ENCODE results near the gene THYN1.
"Not testable (repeated sequence)": the region's sequence is repeated elsewhere in the genome, so short reads cannot be mapped to it uniquely, and the experiment has no call there.

The THYN1 gene

GRCh38 chr11:134253188-134253993 is at the start of gene THYN1, which contains the start of gene ACAD8:
TSS of gene THYN1 (minus strand) at chr11:134253352. CDS start at chr11:134252882, 470 bp downstream.
TSS of gene ACAD8 (plus strand) at chr11:134253568. CDS start at chr11:134253601, 33 bp downstream.
- peak; percentile 87 to 93 (median 90) for DNase-seq (ENCODE audit: low read depth in 4 of 4, low spot score in 1 of 4)

- no peak for DNase-seq (ENCODE audit: low read depth in 4 of 4, low spot score in 1 of 4)
These were observed 41.5 kb upstream of the THYN1 start for GRCh38 chr11:134294664-134295063.

- DNase-seq (ENCODE audit: low read depth in 4 of 4, low spot score in 1 of 4), result no peak
These were observed 40.3 kb upstream of the THYN1 start for GRCh38 chr11:134293119-134294113.

- DNase-seq (ENCODE audit: low read depth in 4 of 4, low spot score in 1 of 4), result no peak
These were observed 39.5 kb upstream of the THYN1 start for GRCh38 chr11:134292661-134293060.

GRCh38 chr11:134291196-134291595 is 38.0 kb upstream of the THYN1 start:
- no peak for DNase-seq (ENCODE audit: low read depth in 4 of 4, low spot score in 1 of 4)

GRCh38 chr11:134290646-134291045 is 37.5 kb upstream of the THYN1 start:
- DNase-seq (ENCODE audit: low read depth in 4 of 4, low spot score in 1 of 4), result no peak

GRCh38 chr11:134289789-134290188 is 36.6 kb upstream of the THYN1 start:
- DNase-seq (ENCODE audit: low read depth in 4 of 4, low spot score in 1 of 4), result no peak

GRCh38 chr11:134289167-134289566 is 36.0 kb upstream of the THYN1 start:
- no peak for DNase-seq (ENCODE audit: low read depth in 4 of 4, low spot score in 1 of 4)

- DNase-seq (ENCODE audit: low read depth in 4 of 4, low spot score in 1 of 4), result no peak
These were observed 35.3 kb upstream of the THYN1 start for GRCh38 chr11:134288486-134288885.

GRCh38 chr11:134287561-134287960 is 34.4 kb upstream of the THYN1 start:
- no peak for DNase-seq (ENCODE audit: low read depth in 4 of 4, low spot score in 1 of 4)

- DNase-seq (ENCODE audit: low read depth in 4 of 4, low spot score in 1 of 4), result not testable (repeated sequence)
These were observed 31.2 kb upstream of the THYN1 start for GRCh38 chr11:134284349-134284748.

- no peak for DNase-seq (ENCODE audit: low read depth in 4 of 4, low spot score in 1 of 4)
These were observed 30.5 kb upstream of the THYN1 start for GRCh38 chr11:134283461-134284230.

- DNase-seq (ENCODE audit: low read depth in 4 of 4, low spot score in 1 of 4), result no peak
These were observed 29.2 kb upstream of the THYN1 start for GRCh38 chr11:134282121-134283045.

- DNase-seq (ENCODE audit: low read depth in 4 of 4, low spot score in 1 of 4), result not testable (repeated sequence)
These were observed 28.5 kb upstream of the THYN1 start for GRCh38 chr11:134281635-134282034.

GRCh38 chr11:134278356-134278755 is 25.2 kb upstream of the THYN1 start:
- DNase-seq (ENCODE audit: low read depth in 4 of 4, low spot score in 1 of 4), result no peak

- no peak for DNase-seq (ENCODE audit: low read depth in 4 of 4, low spot score in 1 of 4)
These were observed 24.2 kb upstream of the THYN1 start for GRCh38 chr11:134277183-134278001.

GRCh38 chr11:134276396-134277182 is 23.4 kb upstream of the THYN1 start:
- no peak for DNase-seq (ENCODE audit: low read depth in 4 of 4, low spot score in 1 of 4)
